HG02642 (cell line): Measurements from ENCODE around the gene CNOT6.

Experiments used
- ATAC-seq: cut with Tn5 transposase; IDR thresholded peaks from one replicate; pipeline ENCODE4 v1.9.1; 2021; ENCODE audit warnings: mild to moderate bottlenecking; ENCODE audit not compliant: unreplicated experiment, poor library complexity

The CNOT6 gene

GRCh38 chr5:180555168-180555921, 61.2 kb downstream of the CNOT6 start:
- ATAC-seq = no peak

- ATAC-seq = no peak
Measured at GRCh38 chr5:180557217-180557809, 63.1 kb downstream of the CNOT6 start.

- no peak for ATAC-seq
Measured at GRCh38 chr5:180558232-180558631, 64.1 kb downstream of the CNOT6 start.

- no peak for ATAC-seq
Measured at GRCh38 chr5:180563994-180564393, 69.8 kb downstream of the CNOT6 start.

GRCh38 chr5:180568914-180569313, 74.7 kb downstream of the CNOT6 start:
- no peak for ATAC-seq

- ATAC-seq = no peak
Measured at GRCh38 chr5:180575571-180575970, 81.4 kb downstream of the CNOT6 start.

- no peak for ATAC-seq
Measured at GRCh38 chr5:180580681-180581080, 86.5 kb downstream of the CNOT6 start.

- ATAC-seq = no peak
Measured at GRCh38 chr5:180583738-180584137, 89.6 kb downstream of the CNOT6 start.

GRCh38 chr5:180586204-180586603, 92.0 kb downstream of the CNOT6 start:
- no peak for ATAC-seq

GRCh38 chr5:180586870-180587269, 92.7 kb downstream of the CNOT6 start:
- no peak for ATAC-seq

GRCh38 chr5:180589771-180590542, 95.8 kb downstream of the CNOT6 start:
- ATAC-seq = no peak

- no peak for ATAC-seq
Measured at GRCh38 chr5:180590543-180591310, 96.5 kb downstream of the CNOT6 start.

- ATAC-seq = no peak
Measured at GRCh38 chr5:180591311-180591887, 97.2 kb downstream of the CNOT6 start, which contains the start of gene SCGB3A1. TSS of gene SCGB3A1 (minus strand) at chr5:180591499. CDS start at chr5:180591462, 37 bp downstream.

- no peak for ATAC-seq
Measured at GRCh38 chr5:180592176-180592575, 98.0 kb downstream of the CNOT6 start.

GRCh38 chr5:180593446-180594206, 99.4 kb downstream of the CNOT6 start:
- no peak for ATAC-seq

- no peak for ATAC-seq
Measured at GRCh38 chr5:180594311-180595045, 100.3 kb downstream of the CNOT6 start.

GRCh38 chr5:180595046-180595379, 100.8 kb downstream of the CNOT6 start:
- ATAC-seq = no peak

- ATAC-seq = no peak
Measured at GRCh38 chr5:180595381-180596114, 101.4 kb downstream of the CNOT6 start.
